Suprapubic skin (tissue), 3 donors: Measurements from ENCODE around the gene SSTR1.
"Not testable (repeated sequence)": the region's sequence is repeated elsewhere in the genome, so short reads cannot be mapped to it uniquely, and the experiment has no call there.

Experiments
- CTCF ChIP-seq, 2 donors: fragments of 200-600 bp in 1 of 2; fragments of 450-650 bp in 1 of 2; sonication (generic) in 1 of 2; IDR thresholded peaks; one replicate each; pipeline ENCODE4 v1.5.1; 2016 to 2019; ENCODE audit warnings: antibody characterized with exemption in 2 of 2, mild to moderate bottlenecking in 1 of 2, moderate library complexity in 1 of 2
- EP300 ChIP-seq: sonication (generic); formaldehyde crosslinking; IDR thresholded peaks from one replicate; pipeline ENCODE4 v1.6.1; 2017; ENCODE audit warnings: antibody characterized with exemption
- POLR2A ChIP-seq, 2 donors: fragments of 450-650 bp; IDR thresholded peaks; one replicate each; pipeline ENCODE4 v1.6.1; 2017; ENCODE audit warnings: antibody characterized with exemption in 2 of 2, mild to moderate bottlenecking in 2 of 2, moderate library complexity in 2 of 2

GRCh38 chr14:38190846-38191245 lies 16.9 kb upstream of the SSTR1 start:
- TF ChIP-seq EP300; CTCF (IDR thresholded peaks at IDR 0.05); POLR2A (IDR thresholded peaks at IDR 0.05): not testable (repeated sequence)
